Smooth muscle cell (in vitro differentiated cells): ENCODE results near the gene TAF4. TPM values are rescaled to one million over a fixed set of nuclear protein-coding genes. Genes with fewer than 3 reads are reported as not detected.

ENCODE experiments used
- DNase-seq: peaks from one replicate; lab custom pipeline; 2025; ENCODE audit not compliant: unreplicated experiment; lab: John Stamatoyannopoulos, UW
- H2AFZ ChIP-seq: fragments of 200-600 bp; sonication (generic); 2 replicates; pipeline ENCODE4 v1.6.0; 2016; ENCODE audit warnings: antibody characterized with exemption, low read depth, mild to moderate bottlenecking
- H3F3A ChIP-seq: fragments of 200-600 bp; sonication (generic); 2 replicates; pipeline ENCODE4 v1.6.0; 2017; ENCODE audit warnings: antibody characterized with exemption, low read depth
- H3K27ac ChIP-seq: fragments of 200-600 bp; sonication (generic); 2 replicates; pipeline ENCODE4 v1.5.1; 2016; ENCODE audit warnings: low read depth, mild to moderate bottlenecking
- H3K27me3 ChIP-seq: fragments of 200-600 bp; sonication (generic); 2 replicates; pipeline ENCODE4 v1.6.1; 2016; ENCODE audit warnings: low read depth, mild to moderate bottlenecking
- H3K36me3 ChIP-seq: fragments of 200-600 bp; sonication (generic); 2 replicates; pipeline ENCODE4 v1.5.1; 2016; ENCODE audit warnings: low read depth
- H3K4me1 ChIP-seq: fragments of 200-600 bp; sonication (generic); 2 replicates; pipeline ENCODE4 v1.5.1; 2016; ENCODE audit warnings: low read depth
- H3K4me2 ChIP-seq: fragments of 200-600 bp; sonication (generic); 2 replicates; pipeline ENCODE4 v1.6.0; 2016; ENCODE audit warnings: mild to moderate bottlenecking
- H3K4me3 ChIP-seq: fragments of 200-600 bp; sonication (generic); 2 replicates; pipeline ENCODE4 v1.5.1; 2016; ENCODE audit warnings: mild to moderate bottlenecking
- H3K79me2 ChIP-seq: fragments of 200-600 bp; sonication (generic); 2 replicates; pipeline ENCODE4 v1.6.0; 2016; ENCODE audit warnings: low read depth, mild to moderate bottlenecking
- H3K9ac ChIP-seq: fragments of 200-600 bp; sonication (generic); 2 replicates; pipeline ENCODE4 v1.6.0; 2016; ENCODE audit warnings: low read depth
- H3K9me3 ChIP-seq: fragments of 200-600 bp; sonication (generic); replicated peaks from 2 replicates; pipeline ENCODE4 v1.5.1; 2016; ENCODE audit warnings: low read depth
- H4K20me1 ChIP-seq: fragments of 200-600 bp; sonication (generic); 2 replicates; pipeline ENCODE4 v1.6.0; 2016; ENCODE audit warnings: low read depth
- WGBS: methylation state at CpG from one replicate; pipeline ENCODE4 v1.1.7; 2016; ENCODE audit warnings: low lambda C conversion rate; 5-methylcytosine and 5-hydroxymethylcytosine counted together
- microRNA counts: library from miRNA; unstranded; fragments of <30 nt; microRNA quantifications from one replicate; lab custom pipeline; 2016
- microRNA-seq: library from miRNA; unstranded; fragments of <30 nt; microRNA quantifications from one replicate; pipeline ENCODE4, GENCODE V29; 2016; ENCODE audit warnings: borderline number of aligned reads
- polyA plus RNA-seq: library from polyadenylated mRNA; unstranded; fragments of >200 nt; fragmentation: Nextera tagmentation; extraction: Ambion mirVana; gene quantifications from 2 replicates; pipeline ENCODE4 v1.2.1, GENCODE V29; 2016
- small RNA-seq: library from RNA; depleted of rRNA; stranded (forward); fragments of <200 nt; gene quantifications from one replicate; pipeline ENCODE3, GENCODE V24; 2014
- total RNA-seq: library from RNA; depleted of rRNA; stranded (reverse); fragments of >200 nt; gene quantifications from 2 replicates; pipeline ENCODE4 v1.2.3, GENCODE V29; 2014
- TF ChIP-seq, protein P1 (sequence below): fragments of 200-600 bp; sonication (generic); IDR thresholded peaks from 2 replicates; pipeline ENCODE4 v1.5.1; 2017; ENCODE audit warnings: borderline replicate concordance, mild to moderate bottlenecking, antibody characterized with exemption; ENCODE audit not compliant: insufficient read depth, poor library complexity, severe bottlenecking

The TAF4 gene
- total and polyA plus RNA-seq, 2 experiments from 2014 or later: 0.67 to 8.5 TPM

DNA sequence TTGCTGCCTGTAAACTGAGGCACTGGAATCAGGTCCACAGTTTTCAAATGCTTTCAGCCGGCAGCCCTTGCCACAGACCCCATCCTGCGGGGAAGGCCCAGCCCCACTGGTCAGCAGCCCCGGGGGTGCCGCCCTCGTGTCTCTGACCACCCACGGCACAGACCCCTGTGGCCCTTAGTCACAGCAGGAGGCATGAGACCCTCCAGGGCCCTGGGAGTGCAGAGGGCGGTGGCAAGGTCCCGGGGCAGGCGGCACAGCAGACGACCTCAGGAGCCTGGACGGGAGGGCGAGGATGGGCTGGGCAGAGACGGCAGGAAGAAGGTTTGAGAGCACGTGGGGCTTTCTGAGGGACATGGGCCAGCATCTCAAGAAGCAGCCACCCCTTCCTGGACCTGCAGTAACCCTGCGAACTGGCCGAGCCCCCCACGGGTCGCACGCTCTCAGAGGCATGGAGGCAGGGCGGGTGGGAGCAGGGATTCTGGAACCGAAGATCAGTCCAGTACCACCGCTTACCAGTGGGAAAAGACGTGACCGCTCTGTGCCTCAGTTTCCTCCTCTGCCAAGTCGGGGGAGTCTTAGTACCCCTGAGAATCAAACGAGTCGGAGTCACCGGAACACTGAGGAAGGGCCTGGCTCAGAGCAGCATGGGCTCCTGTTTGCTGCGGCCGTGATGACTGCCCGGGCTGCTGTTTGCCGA is 140.7 kb downstream of the TAF4 start:
- Histone ChIP-seq H3K4me2 (no peak overlapping the region), H3K36me3 (no peaks in the 10 kb centered on the region), H3K9me3 (no peaks in the 10 kb centered on the region), H4K20me1 (no peaks in the 10 kb centered on the region), H3K79me2 (no peaks in the 10 kb centered on the region), H3F3A (no peaks in the 10 kb centered on the region), H3K27ac (peak overlapping the region; percentile 42), H3K9ac (no peak overlapping the region), H3K27me3 (no peaks in the 10 kb centered on the region), H3K4me1 (no peaks in the 10 kb centered on the region), H3K4me3 (no peak overlapping the region), H2AFZ (no peak overlapping the region)
- 94% methylated on average over 28 of the region's 32 CpGs for WGBS
- TF ChIP-seq, protein P1, sequence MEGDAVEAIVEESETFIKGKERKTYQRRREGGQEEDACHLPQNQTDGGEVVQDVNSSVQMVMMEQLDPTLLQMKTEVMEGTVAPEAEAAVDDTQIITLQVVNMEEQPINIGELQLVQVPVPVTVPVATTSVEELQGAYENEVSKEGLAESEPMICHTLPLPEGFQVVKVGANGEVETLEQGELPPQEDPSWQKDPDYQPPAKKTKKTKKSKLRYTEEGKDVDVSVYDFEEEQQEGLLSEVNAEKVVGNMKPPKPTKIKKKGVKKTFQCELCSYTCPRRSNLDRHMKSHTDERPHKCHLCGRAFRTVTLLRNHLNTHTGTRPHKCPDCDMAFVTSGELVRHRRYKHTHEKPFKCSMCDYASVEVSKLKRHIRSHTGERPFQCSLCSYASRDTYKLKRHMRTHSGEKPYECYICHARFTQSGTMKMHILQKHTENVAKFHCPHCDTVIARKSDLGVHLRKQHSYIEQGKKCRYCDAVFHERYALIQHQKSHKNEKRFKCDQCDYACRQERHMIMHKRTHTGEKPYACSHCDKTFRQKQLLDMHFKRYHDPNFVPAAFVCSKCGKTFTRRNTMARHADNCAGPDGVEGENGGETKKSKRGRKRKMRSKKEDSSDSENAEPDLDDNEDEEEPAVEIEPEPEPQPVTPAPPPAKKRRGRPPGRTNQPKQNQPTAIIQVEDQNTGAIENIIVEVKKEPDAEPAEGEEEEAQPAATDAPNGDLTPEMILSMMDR: no peak
- no peak for DNase-seq

MicroRNAs encoded within 50 kb of the gene (microRNA counts, 767-probe panel; counts per million panel counts)
- 183 counts per million for microRNA hsa-miR-1257 (lab: Ali Mortazavi, UCI)
- microRNA hsa-miR-3195 (lab: Ali Mortazavi, UCI): 183 counts per million

Small RNA genes lying within 50 kb of the gene (microRNA-seq; reads per million reads assigned to microRNA genes)
- not detected for gene MIR1257
- gene MIR3195: not detected

Small RNA genes lying within 50 kb of the gene (small RNA-seq; reads per million reads assigned to genes)
- gene MIR3195: not detected

Other genes with a start within 250 kb of the TAF4 start
- 21.5 and 22.7 TPM in 2 replicates for gene LSM14B, start 56.6 kb upstream of the TAF4 start, total RNA-seq
- gene LSM14B, start 56.6 kb upstream of the TAF4 start, polyA plus RNA-seq: 4.9 and 5.6 TPM in 2 replicates
- gene PSMA7, start 77.5 kb upstream of the TAF4 start, total RNA-seq: 297 and 376 TPM in 2 replicates
- gene PSMA7, start 77.5 kb upstream of the TAF4 start, polyA plus RNA-seq: 461 and 473 TPM in 2 replicates
- gene SS18L1, start 77.9 kb upstream of the TAF4 start, total RNA-seq: 10.1 and 15.1 TPM in 2 replicates
- gene SS18L1, start 77.9 kb upstream of the TAF4 start, polyA plus RNA-seq: 1.1 and 2.3 TPM in 2 replicates
- 19.9 and 21.9 TPM in 2 replicates for gene MTG2, start 117.1 kb upstream of the TAF4 start, total RNA-seq
- gene MTG2, start 117.1 kb upstream of the TAF4 start, polyA plus RNA-seq: 13.4 and 17.9 TPM in 2 replicates
- not detected in 2 replicates for gene HRH3, start 154.4 kb upstream of the TAF4 start, total RNA-seq
- gene HRH3, start 154.4 kb upstream of the TAF4 start, polyA plus RNA-seq: not detected in 2 replicates
- gene OSBPL2, start 172.6 kb upstream of the TAF4 start, total RNA-seq: 33.8 and 34.3 TPM in 2 replicates
- gene OSBPL2, start 172.6 kb upstream of the TAF4 start, polyA plus RNA-seq: 32.0 and 37.0 TPM in 2 replicates
- gene ADRM1, start 237.1 kb upstream of the TAF4 start, total RNA-seq: 68.7 and 101 TPM in 2 replicates
- gene ADRM1, start 237.1 kb upstream of the TAF4 start, polyA plus RNA-seq: 121 and 126 TPM in 2 replicates